DOHH2 (cell line): ENCODE measurements around the gene POU2F1.
A peak's percentile ranks its signal among the peaks of the same experiment; 100 is the strongest.

Experiments used
- H3F3A ChIP-seq: fragments of 200-600 bp; sonication (generic), shearing (Covaris generic); 2 replicates; pipeline ENCODE4 v1.6.0; 2016; ENCODE audit warnings: antibody characterized with exemption, mild to moderate bottlenecking; ENCODE audit not compliant: control insufficient read depth, insufficient read depth
- H3K27ac ChIP-seq: fragments of 200-600 bp; sonication (generic); 2 replicates; pipeline ENCODE4 v1.5.1; 2014; ENCODE audit warnings: low read depth, mild to moderate bottlenecking, low read length, moderate library complexity
- H3K27me3 ChIP-seq: fragments of 200-600 bp; sonication (generic); 2 replicates; pipeline ENCODE4 v1.6.1; 2014; ENCODE audit warnings: mild to moderate bottlenecking, low read length, mixed read lengths; ENCODE audit not compliant: control insufficient read depth
- H3K36me3 ChIP-seq: fragments of 200-600 bp; sonication (generic); 2 replicates; pipeline ENCODE4 v1.6.1; 2014; ENCODE audit warnings: mild to moderate bottlenecking, low read length, moderate library complexity, mixed read lengths; ENCODE audit not compliant: control insufficient read depth
- H3K4me1 ChIP-seq: fragments of 200-600 bp; sonication (generic); 2 replicates; pipeline ENCODE4 v1.6.1; 2014; ENCODE audit warnings: mild to moderate bottlenecking, low read length, mixed read lengths; ENCODE audit not compliant: control insufficient read depth
- H3K4me2 ChIP-seq: fragments of 200-600 bp; sonication (generic); 2 replicates; pipeline ENCODE4 v1.6.0; 2014; ENCODE audit warnings: mild to moderate bottlenecking, low read length, moderate library complexity
- H3K4me3 ChIP-seq: fragments of 200-600 bp; sonication (generic); 2 replicates; pipeline ENCODE4 v1.5.1; 2014; ENCODE audit warnings: mild to moderate bottlenecking, low read length, mixed read lengths
- H3K79me2 ChIP-seq: fragments of 200-600 bp; sonication (generic); 2 replicates; pipeline ENCODE4 v1.6.1; 2014; ENCODE audit warnings: mild to moderate bottlenecking, low read length, mixed read lengths; ENCODE audit not compliant: control insufficient read depth
- H3K9me2 ChIP-seq: fragments of 200-600 bp; sonication (generic); replicated peaks from 2 replicates; pipeline ENCODE4 v1.6.1; 2014; ENCODE audit warnings: mild to moderate bottlenecking, low read length, mixed read lengths; ENCODE audit not compliant: control insufficient read depth
- H3K9me3 ChIP-seq: fragments of 200-600 bp; sonication (generic); 2 replicates; pipeline ENCODE4 v1.6.1; 2014; ENCODE audit warnings: antibody characterized with exemption, low read length, mixed read lengths; ENCODE audit not compliant: control insufficient read depth, insufficient read depth
- H4K20me1 ChIP-seq: fragments of 200-600 bp; sonication (generic); 2 replicates; pipeline ENCODE4 v1.6.0; 2014; ENCODE audit warnings: low read depth, mild to moderate bottlenecking, antibody characterized with exemption, low read length, moderate library complexity; ENCODE audit not compliant: control insufficient read depth, insufficient read depth
- EZH2phosphoT487 ChIP-seq: fragments of 200-600 bp; sonication (generic); IDR thresholded peaks from 2 replicates; pipeline ENCODE4 v1.6.1; 2017; ENCODE audit warnings: borderline replicate concordance, mild to moderate bottlenecking, antibody characterized with exemption, low read length, moderate library complexity, mixed read lengths
- TF ChIP-seq, protein P1 (sequence below): fragments of 200-600 bp; sonication (generic); IDR thresholded peaks from one replicate; pipeline ENCODE4 v1.5.1; 2014; ENCODE audit warnings: antibody characterized with exemption, mild to moderate bottlenecking, low read depth, low read length; ENCODE audit not compliant: poor library complexity, severe bottlenecking

The POU2F1 gene

DNA sequence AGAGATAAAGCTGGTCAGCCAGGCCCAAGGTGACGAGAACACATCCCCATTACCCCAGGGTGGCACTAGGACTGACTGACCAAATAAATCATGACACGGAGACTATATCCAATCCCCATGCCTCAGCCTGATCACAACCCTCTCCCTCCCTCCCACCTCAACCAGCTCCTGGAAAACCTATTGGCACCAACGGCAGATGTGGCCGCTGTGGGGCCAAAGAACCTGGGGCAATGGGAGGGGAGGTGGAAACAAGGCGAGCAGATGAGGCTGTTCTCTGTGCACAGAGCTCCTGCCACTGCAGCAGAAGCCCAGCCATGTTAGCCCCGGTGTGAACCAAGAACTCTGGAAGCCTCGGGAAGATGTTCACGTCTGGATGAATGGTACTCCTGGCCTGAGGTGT is 220.1 kb downstream of the POU2F1 start:
- Histone ChIP-seq H3F3A (0 out of 2 replicates have a peak, but pooled peaks cover 3% of the 10 kb centered on the region), H3K4me1 (peaks cover 25% of the 10 kb centered on the region), H4K20me1 (no peaks in the 10 kb centered on the region), H3K27me3 (no peaks in the 10 kb centered on the region), H3K9me2 (no peaks in the 10 kb centered on the region), H3K79me2 (peaks cover 5% of the 10 kb centered on the region; the same call in 1 of the 2 replicates), H3K27ac (no peak overlapping the region), H3K4me2 (no peak overlapping the region), H3K36me3 (no peaks in the 10 kb centered on the region), H3K4me3 (no peak overlapping the region), H3K9me3 (no peaks in the 10 kb centered on the region)
- TF ChIP-seq EZH2phosphoT487, result no peak
- TF ChIP-seq, protein P1, sequence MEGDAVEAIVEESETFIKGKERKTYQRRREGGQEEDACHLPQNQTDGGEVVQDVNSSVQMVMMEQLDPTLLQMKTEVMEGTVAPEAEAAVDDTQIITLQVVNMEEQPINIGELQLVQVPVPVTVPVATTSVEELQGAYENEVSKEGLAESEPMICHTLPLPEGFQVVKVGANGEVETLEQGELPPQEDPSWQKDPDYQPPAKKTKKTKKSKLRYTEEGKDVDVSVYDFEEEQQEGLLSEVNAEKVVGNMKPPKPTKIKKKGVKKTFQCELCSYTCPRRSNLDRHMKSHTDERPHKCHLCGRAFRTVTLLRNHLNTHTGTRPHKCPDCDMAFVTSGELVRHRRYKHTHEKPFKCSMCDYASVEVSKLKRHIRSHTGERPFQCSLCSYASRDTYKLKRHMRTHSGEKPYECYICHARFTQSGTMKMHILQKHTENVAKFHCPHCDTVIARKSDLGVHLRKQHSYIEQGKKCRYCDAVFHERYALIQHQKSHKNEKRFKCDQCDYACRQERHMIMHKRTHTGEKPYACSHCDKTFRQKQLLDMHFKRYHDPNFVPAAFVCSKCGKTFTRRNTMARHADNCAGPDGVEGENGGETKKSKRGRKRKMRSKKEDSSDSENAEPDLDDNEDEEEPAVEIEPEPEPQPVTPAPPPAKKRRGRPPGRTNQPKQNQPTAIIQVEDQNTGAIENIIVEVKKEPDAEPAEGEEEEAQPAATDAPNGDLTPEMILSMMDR, result no peak

DNA sequence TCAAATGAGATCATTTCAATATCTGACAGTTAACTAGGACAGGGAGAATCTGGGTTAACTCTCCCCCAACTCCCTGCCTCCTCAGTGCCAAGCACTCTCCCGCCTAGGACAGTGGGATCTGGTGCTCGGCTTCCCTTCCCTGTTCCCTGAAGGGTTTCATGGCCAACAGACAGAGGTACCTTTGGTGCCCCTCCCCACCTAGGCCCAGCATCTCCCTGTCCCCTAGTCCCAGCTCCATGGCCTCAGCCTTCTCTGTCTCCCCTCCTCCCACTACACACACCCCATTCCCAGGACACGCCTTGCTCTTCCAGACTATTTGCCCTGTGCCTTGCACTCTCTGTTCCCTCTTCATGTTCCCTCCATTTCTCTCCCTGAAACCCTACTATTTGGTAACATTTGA is 220.5 kb downstream of the POU2F1 start:
- Histone ChIP-seq H3K4me3 (no peak overlapping the region), H3K9me2 (no peaks in the 10 kb centered on the region), H3K27ac (no peak overlapping the region), H3K27me3 (no peaks in the 10 kb centered on the region), H3K4me1 (peaks cover 25% of the 10 kb centered on the region), H4K20me1 (no peaks in the 10 kb centered on the region), H3K9me3 (no peaks in the 10 kb centered on the region), H3K36me3 (no peaks in the 10 kb centered on the region), H3K79me2 (peaks cover 5% of the 10 kb centered on the region; the same call in 1 of the 2 replicates), H3K4me2 (no peak overlapping the region), H3F3A (0 out of 2 replicates have a peak, but pooled peaks cover 3% of the 10 kb centered on the region)
- TF ChIP-seq, protein P1, result no peak
- TF ChIP-seq EZH2phosphoT487, result no peak

DNA sequence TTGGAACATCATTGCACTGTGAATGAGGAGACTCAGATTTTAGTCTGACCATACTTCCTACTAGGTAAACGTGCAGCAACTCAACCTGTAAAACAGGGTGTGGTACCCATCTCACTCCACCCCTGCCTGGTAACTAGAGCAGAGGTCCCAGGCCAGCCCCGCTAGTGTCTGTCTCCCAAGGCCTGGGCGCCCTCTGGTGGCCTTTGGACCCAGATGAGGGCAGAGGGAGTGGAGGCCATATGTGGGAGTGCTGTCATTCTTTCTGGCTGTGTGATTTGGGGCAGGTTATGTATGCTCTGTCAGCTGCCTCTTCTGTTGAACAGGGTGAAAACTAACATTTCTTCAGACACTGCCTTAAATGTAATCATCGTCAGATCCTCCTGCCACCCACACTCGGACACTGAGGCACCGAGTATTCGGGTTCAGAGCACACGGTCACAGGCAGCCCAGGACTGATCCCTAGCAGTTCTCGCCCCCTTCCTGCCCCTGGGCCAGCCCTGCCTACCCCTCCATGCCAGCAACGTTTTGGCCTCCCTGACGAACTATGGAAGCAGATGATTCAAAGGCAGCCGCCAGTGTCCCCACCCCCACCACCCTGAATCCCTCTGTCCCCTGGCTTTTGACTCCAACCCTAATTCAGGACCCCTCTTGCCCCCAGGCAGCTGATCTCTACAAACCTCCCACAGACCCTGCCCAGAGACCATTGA is 221.6 kb downstream of the POU2F1 start:
- Histone ChIP-seq H3K27ac (no peak overlapping the region), H3K4me2 (no peak overlapping the region), H3K4me1 (peaks cover 26% of the 10 kb centered on the region), H3K36me3 (no peaks in the 10 kb centered on the region), H3K79me2 (peaks cover 5% of the 10 kb centered on the region; the same call in 1 of the 2 replicates), H3K9me3 (no peaks in the 10 kb centered on the region), H3K27me3 (no peaks in the 10 kb centered on the region), H3K9me2 (no peaks in the 10 kb centered on the region), H3F3A (0 out of 2 replicates have a peak, but pooled peaks cover 3% of the 10 kb centered on the region), H3K4me3 (no peak overlapping the region), H4K20me1 (no peaks in the 10 kb centered on the region)
- TF ChIP-seq EZH2phosphoT487, result no peak
- TF ChIP-seq, protein P1, result peak; percentile 94
